Loucy (cell line): ENCODE data around the gene AMPD3.
A peak's percentile ranks its signal among the peaks of the same experiment; 100 is the strongest.

Experiments
- H2AFZ ChIP-seq: fragments of 200-600 bp; sonication (generic); 2 replicates; pipeline ENCODE4 v1.6.0; 2016; ENCODE audit warnings: antibody characterized with exemption, mild to moderate bottlenecking, low read length, moderate library complexity
- H3F3A ChIP-seq: fragments of 200-600 bp; 2 replicates; pipeline ENCODE4 v1.6.0; 2016; ENCODE audit warnings: antibody characterized with exemption, low read depth, mild to moderate bottlenecking
- H3K27me3 ChIP-seq: fragments of 200-600 bp; sonication (generic); 2 replicates; pipeline ENCODE4 v1.6.1; 2014; ENCODE audit warnings: low read length, mild to moderate bottlenecking; ENCODE audit not compliant: insufficient read depth, poor library complexity, severe bottlenecking
- H3K36me3 ChIP-seq: fragments of 200-600 bp; sonication (generic); 2 replicates; pipeline ENCODE4 v1.6.1; 2016; ENCODE audit warnings: low read length; ENCODE audit not compliant: insufficient read depth
- H3K4me1 ChIP-seq: fragments of 200-600 bp; sonication (generic); 2 replicates; pipeline ENCODE4 v1.5.1; 2014; ENCODE audit warnings: low read length, mild to moderate bottlenecking; ENCODE audit not compliant: insufficient read depth, poor library complexity, severe bottlenecking
- H3K4me2 ChIP-seq: fragments of 200-600 bp; sonication (generic); 2 replicates; pipeline ENCODE4 v1.6.0; 2014; ENCODE audit warnings: antibody characterized with exemption, low read length, low read depth, mild to moderate bottlenecking; ENCODE audit not compliant: poor library complexity, severe bottlenecking
- H3K4me3 ChIP-seq: fragments of 200-600 bp; sonication (generic); 2 replicates; pipeline ENCODE4 v1.5.1; 2014; ENCODE audit warnings: low read length, mild to moderate bottlenecking, mixed read lengths; ENCODE audit not compliant: poor library complexity, severe bottlenecking
- H3K79me2 ChIP-seq: fragments of 200-600 bp; sonication (generic); 2 replicates; pipeline ENCODE4 v1.6.1; 2014; ENCODE audit warnings: low read length; ENCODE audit not compliant: insufficient read depth
- H3K9ac ChIP-seq: fragments of 200-600 bp; sonication (generic); 2 replicates; pipeline ENCODE4 v1.6.0; 2014; ENCODE audit warnings: mild to moderate bottlenecking, low read depth, low read length, moderate library complexity; ENCODE audit not compliant: poor library complexity, severe bottlenecking
- H3K9me2 ChIP-seq: fragments of 200-600 bp; sonication (generic); replicated peaks from 2 replicates; pipeline ENCODE4 v1.6.1; 2016; ENCODE audit warnings: low read depth, low read length, mixed read lengths
- H3K9me3 ChIP-seq: fragments of 200-600 bp; sonication (generic); 2 replicates; pipeline ENCODE4 v1.6.1; 2014; ENCODE audit warnings: mild to moderate bottlenecking, antibody characterized with exemption, low read length, low read depth; ENCODE audit not compliant: insufficient read depth
- H4K20me1 ChIP-seq: fragments of 200-600 bp; sonication (generic); 2 replicates; pipeline ENCODE4 v1.6.0; 2014; ENCODE audit warnings: antibody characterized with exemption, low read length, mild to moderate bottlenecking; ENCODE audit not compliant: insufficient read depth, poor library complexity, severe bottlenecking
- EZH2phosphoT487 ChIP-seq: fragments of 200-600 bp; IDR thresholded peaks from 2 replicates; pipeline ENCODE4 v1.6.1; 2018; ENCODE audit warnings: antibody characterized with exemption, mild to moderate bottlenecking, moderate library complexity, borderline replicate concordance
- TF ChIP-seq, protein P1 (sequence below): fragments of 200-600 bp; sonication (generic); conservative IDR thresholded peaks from 2 replicates; pipeline ENCODE4 v1.5.1; 2014; ENCODE audit warnings: mild to moderate bottlenecking, antibody characterized with exemption, low read length

Gene AMPD3

DNA sequence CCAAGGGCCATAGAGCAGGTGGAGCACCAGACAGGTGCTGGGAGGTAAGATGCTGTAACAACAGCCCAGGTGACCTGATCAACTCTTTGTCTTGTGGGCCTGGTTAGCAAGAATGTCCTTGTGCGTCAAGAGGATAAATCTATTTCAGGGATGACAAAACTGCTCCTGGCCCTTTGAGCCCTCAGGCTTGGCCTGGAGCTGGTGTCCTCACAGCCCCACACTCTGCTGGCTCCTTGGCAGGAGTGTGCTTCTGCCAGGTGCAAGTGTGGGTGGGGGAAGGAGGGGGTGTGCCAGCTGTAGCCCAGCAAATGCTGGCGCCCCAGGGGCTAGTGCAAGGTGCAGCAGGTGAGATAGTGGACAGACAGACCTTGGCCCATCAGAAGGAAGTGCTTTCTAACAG, 19.5 kb downstream of the AMPD3 start:
- no peaks in the 10 kb centered on the region for H3K9me2 ChIP-seq
- peaks cover 25% of the 10 kb centered on the region for H3K4me1 ChIP-seq
- peaks cover 78% of the 10 kb centered on the region for H3K79me2 ChIP-seq
- no peak overlapping the region for H3K4me3 ChIP-seq
- peaks cover 54% of the 10 kb centered on the region for H4K20me1 ChIP-seq
- no peak overlapping the region for H3K9ac ChIP-seq
- no peak for TF ChIP-seq EZH2phosphoT487
- TF ChIP-seq, protein P1, sequence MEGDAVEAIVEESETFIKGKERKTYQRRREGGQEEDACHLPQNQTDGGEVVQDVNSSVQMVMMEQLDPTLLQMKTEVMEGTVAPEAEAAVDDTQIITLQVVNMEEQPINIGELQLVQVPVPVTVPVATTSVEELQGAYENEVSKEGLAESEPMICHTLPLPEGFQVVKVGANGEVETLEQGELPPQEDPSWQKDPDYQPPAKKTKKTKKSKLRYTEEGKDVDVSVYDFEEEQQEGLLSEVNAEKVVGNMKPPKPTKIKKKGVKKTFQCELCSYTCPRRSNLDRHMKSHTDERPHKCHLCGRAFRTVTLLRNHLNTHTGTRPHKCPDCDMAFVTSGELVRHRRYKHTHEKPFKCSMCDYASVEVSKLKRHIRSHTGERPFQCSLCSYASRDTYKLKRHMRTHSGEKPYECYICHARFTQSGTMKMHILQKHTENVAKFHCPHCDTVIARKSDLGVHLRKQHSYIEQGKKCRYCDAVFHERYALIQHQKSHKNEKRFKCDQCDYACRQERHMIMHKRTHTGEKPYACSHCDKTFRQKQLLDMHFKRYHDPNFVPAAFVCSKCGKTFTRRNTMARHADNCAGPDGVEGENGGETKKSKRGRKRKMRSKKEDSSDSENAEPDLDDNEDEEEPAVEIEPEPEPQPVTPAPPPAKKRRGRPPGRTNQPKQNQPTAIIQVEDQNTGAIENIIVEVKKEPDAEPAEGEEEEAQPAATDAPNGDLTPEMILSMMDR, result no peak
- peaks cover 57% of the 10 kb centered on the region; the same call in 1 of the 2 replicates for H3K36me3 ChIP-seq
- H2AFZ ChIP-seq, result no peak overlapping the region
- no peaks in the 10 kb centered on the region for H3F3A ChIP-seq
- H3K27me3 ChIP-seq, result no peaks in the 10 kb centered on the region
- H3K9me3 ChIP-seq, result no peaks in the 10 kb centered on the region
- no peak overlapping the region for H3K4me2 ChIP-seq

DNA sequence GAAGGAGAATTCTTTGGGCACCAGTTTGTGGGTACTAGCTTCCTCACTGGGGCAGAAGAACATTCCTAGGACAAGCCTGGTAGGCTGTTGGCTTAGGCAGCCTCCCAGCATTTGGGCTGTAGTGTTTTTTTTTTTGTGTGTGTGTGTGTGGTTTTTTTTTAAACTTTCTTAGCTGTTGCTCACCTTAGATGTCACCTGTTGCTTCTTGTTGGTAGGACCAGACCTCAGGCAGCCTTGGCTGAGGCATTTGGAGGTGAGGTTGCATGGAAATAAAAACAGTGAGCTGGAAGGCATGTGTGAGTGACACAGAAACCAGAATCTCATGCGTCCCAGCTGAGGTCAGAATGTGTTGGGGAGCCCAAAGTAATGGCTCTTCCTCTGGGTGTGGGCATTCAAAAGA, 21.3 kb downstream of the AMPD3 start:
- H3K4me3 ChIP-seq, result no peak overlapping the region
- H3K27me3 ChIP-seq, result no peaks in the 10 kb centered on the region
- H3K9me3 ChIP-seq, result no peaks in the 10 kb centered on the region
- peaks cover 75% of the 10 kb centered on the region; the same call in 1 of the 2 replicates for H3K36me3 ChIP-seq
- no peak overlapping the region for H2AFZ ChIP-seq
- H3K79me2 ChIP-seq, result peaks cover 91% of the 10 kb centered on the region
- H3K9me2 ChIP-seq, result no peaks in the 10 kb centered on the region
- no peak for TF ChIP-seq EZH2phosphoT487
- TF ChIP-seq, protein P1, result no peak
- peaks cover 25% of the 10 kb centered on the region for H3K4me1 ChIP-seq
- H3K9ac ChIP-seq, result no peak overlapping the region
- peaks cover 72% of the 10 kb centered on the region for H4K20me1 ChIP-seq
- no peak overlapping the region for H3K4me2 ChIP-seq
- no peaks in the 10 kb centered on the region for H3F3A ChIP-seq

DNA sequence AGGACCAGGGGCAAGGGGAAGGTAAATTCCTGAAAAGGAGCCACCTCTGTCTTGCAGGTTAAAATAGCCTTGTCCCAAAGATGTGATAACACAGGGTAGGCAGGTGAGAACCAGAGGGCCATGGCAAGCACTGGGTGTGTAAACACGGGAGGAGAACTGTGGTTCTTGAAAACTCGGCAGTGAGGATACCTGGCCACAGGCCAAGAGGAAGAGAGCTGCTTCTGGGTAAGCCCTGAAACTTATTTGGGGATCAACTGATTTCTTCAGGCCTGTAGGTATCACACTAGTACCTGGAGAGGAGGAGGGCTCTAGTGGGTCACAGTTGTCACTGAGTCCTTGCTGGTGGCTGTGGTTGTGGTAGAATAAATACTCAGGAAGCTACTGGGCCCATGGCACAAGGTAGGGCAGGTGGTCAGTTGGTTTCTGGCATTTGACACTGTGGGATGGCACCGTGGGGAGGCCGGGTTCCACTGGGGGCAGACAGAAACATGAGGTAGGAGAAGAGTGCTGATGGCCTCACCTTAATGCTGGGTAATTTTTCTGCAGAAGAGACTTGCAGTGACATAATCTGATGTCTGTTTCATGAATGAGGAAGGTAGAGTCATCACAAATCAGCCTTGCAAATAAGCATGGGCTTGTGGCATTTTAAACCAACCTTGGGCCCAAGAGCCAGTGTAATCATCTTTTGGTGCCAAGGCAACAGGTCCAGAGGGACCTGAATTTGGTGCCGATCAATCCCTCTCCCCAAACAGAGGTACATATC, 22.0 kb downstream of the AMPD3 start:
- TF ChIP-seq, protein P1, result no peak
- no peak for TF ChIP-seq EZH2phosphoT487
- H3K9ac ChIP-seq, result no peak overlapping the region
- H3K4me1 ChIP-seq, result peaks cover 25% of the 10 kb centered on the region
- H4K20me1 ChIP-seq, result peaks cover 78% of the 10 kb centered on the region
- H3K27me3 ChIP-seq, result no peaks in the 10 kb centered on the region
- peaks cover 98% of the 10 kb centered on the region for H3K79me2 ChIP-seq
- peak overlapping the region; percentile 47 for H3K4me2 ChIP-seq
- no peak overlapping the region for H2AFZ ChIP-seq
- peak overlapping the region; percentile 22 for H3K4me3 ChIP-seq
- peaks cover 83% of the 10 kb centered on the region; the same call in 1 of the 2 replicates for H3K36me3 ChIP-seq
- no peaks in the 10 kb centered on the region for H3F3A ChIP-seq
- no peaks in the 10 kb centered on the region for H3K9me3 ChIP-seq
- H3K9me2 ChIP-seq, result no peaks in the 10 kb centered on the region
